ENCODE measurements around the gene TMEM53.

The TMEM53 gene

GRCh38 chr1:44609768-44610526 lies 64.3 kb downstream of the TMEM53 start (continued):
- TF ChIP-seq PRDM6 (tag by site-specific recombination; IDR thresholded peaks at IDR 0.05) = no peak
- TF ChIP-seq ZSCAN5A (tag by site-specific recombination; IDR thresholded peaks at IDR 0.05) = no peak
- no peak for TF ChIP-seq ZNF350 (tag by site-specific recombination; IDR thresholded peaks at IDR 0.05)
- TF ChIP-seq GLIS1 (tag by site-specific recombination; IDR thresholded peaks at IDR 0.05) = peak; percentile 33; the same call in 1 of the 2 replicates
- TF ChIP-seq SP7 (tag by site-specific recombination; IDR thresholded peaks at IDR 0.05) = 0 out of 2 replicates have a peak, but pooled peaks have one; percentile 68
- TF ChIP-seq PRDM4 (tag by site-specific recombination; IDR thresholded peaks at IDR 0.05) = no peak
- no peak for TF ChIP-seq ZNF664 (tag by site-specific recombination; IDR thresholded peaks at IDR 0.05)
- 0 out of 2 replicates have a peak, but pooled peaks have one; percentile 32 for TF ChIP-seq YY1 (tag by site-specific recombination; IDR thresholded peaks at IDR 0.05)
- peak; percentile 10 for TF ChIP-seq ZBTB26 (tag by site-specific recombination; optimal IDR thresholded peaks at IDR 0.05)
- peak; percentile 75 for TF ChIP-seq EGR2 (tag by site-specific recombination; IDR thresholded peaks at IDR 0.05; ENCODE audit: low read depth)
- no peak for TF ChIP-seq ZNF362 (tag by site-specific recombination; IDR thresholded peaks at IDR 0.05)

GRCh38 chr1:44609412-44609767 lies 64.9 kb downstream of the TMEM53 start:
- TF ChIP-seq ZNF513 (tag by site-specific recombination; IDR thresholded peaks at IDR 0.05) (no peak), ELK4 (IDR thresholded peaks at IDR 0.05; ENCODE audit: borderline replicate concordance, low read depth, low read length) (no peak), ZNF600 (tag by site-specific recombination; IDR thresholded peaks at IDR 0.05) (peak; percentile 59; the same call in 1 of the 2 replicates), CTCF (tag by site-specific recombination; IDR thresholded peaks at IDR 0.05) (peak; percentile 37; the same call in 1 of the 2 replicates)
- no peaks in the 10 kb centered on the region for H3K36me3 ChIP-seq (ENCODE audit: control insufficient read depth in 2 of 2, insufficient read depth in 1 of 2, low read length in 2 of 2)
- ChIA-PET POLR2A (interaction anchor here (1.3 to 4.8 kb wide), 3 partner anchors 22 to 44 kb away, joined by 3 to 18 read pairs (median 3); no protein-coding TSS in a partner anchor), CTCF (interaction anchor here (0.6 to 6.4 kb wide), 16 partner anchors 8 to 750 kb away, joined by 3 to 85 read pairs (median 5); no protein-coding TSS in a partner anchor)
- H3K4me1 ChIP-seq (ENCODE audit: control insufficient read depth, insufficient read depth, low read length) = 0 out of 2 replicates have a peak, but pooled peaks cover under 1% of the 10 kb centered on the region
- no peak overlapping the region for H3K27ac ChIP-seq (ENCODE audit: extremely low read depth, low read depth, low read length)
- H3K9me3 ChIP-seq (ENCODE audit: control insufficient read depth, insufficient read depth, low read depth, low read length) = no peaks in the 10 kb centered on the region
- no peak overlapping the region for H3K4me3 ChIP-seq (ENCODE audit: low read depth, low read length)

Data from HEK293 (cell line).